ENCODE results near the gene DHTKD1. TPM values are rescaled to one million over a fixed set of nuclear protein-coding genes. Genes with fewer than 3 reads are reported as not detected.

Gene DHTKD1
- total RNA-seq, 1 donor: 30.7 TPM

DNA sequence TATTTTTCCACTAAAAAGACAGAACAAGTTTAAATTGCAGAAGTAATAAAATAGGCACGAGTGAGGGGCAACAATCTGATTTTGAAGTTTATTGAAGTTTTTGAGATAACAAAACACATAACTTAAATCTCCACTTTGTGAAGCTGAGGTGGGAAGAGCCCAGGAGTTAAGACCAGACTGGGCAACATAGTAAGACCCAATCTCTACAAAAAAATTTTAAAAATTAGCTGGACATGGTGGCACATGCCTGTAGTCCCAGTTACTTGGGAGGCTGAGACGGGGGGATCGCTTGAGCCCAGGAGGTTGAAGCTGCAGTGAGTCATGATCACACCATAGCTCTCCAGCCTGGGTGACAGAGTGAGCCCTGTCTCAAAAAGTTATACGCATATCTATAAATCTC lies 37.4 kb upstream of the DHTKD1 start:
- no peak for TF ChIP-seq CTCF (IDR thresholded peaks at IDR 0.05; ENCODE audit: insufficient read depth, low read depth, low read length)
- no peak for DNase-seq (ENCODE audit: low read depth)
- H3K4me3 ChIP-seq (ENCODE audit: low read depth, low read length): no peak overlapping the region

DNA sequence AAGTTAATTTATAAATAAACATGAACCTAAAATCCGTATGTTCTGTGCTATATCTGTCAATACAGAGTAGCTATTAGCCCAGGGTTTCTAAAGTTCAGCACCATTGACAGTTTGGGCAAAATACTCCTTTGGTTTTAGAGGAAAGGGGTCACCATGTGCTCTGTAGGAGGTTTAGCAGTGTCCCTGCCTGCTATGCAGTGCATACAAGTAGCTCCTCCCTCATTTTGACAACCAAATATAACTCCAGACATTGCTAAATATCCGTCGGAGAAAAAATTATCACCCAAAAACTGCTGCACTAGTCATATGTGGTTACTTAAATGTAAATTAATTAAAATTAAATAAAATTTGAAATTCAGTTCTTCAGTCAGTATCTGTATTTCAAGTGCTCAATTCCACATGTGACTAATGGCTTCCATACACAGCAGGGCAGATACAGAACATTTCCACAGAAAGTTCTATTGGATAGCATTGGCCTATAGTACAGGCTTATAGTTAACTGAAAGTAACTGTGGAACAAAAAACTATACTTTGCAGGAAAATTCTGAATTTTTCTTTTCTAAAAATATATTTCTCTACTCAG lies 32.6 kb upstream of the DHTKD1 start:
- TF ChIP-seq CTCF (IDR thresholded peaks at IDR 0.05; ENCODE audit: insufficient read depth, low read depth, low read length): no peak
- no peak overlapping the region for H3K4me3 ChIP-seq (ENCODE audit: low read depth, low read length)
- no peak for DNase-seq (ENCODE audit: low read depth)

DNA sequence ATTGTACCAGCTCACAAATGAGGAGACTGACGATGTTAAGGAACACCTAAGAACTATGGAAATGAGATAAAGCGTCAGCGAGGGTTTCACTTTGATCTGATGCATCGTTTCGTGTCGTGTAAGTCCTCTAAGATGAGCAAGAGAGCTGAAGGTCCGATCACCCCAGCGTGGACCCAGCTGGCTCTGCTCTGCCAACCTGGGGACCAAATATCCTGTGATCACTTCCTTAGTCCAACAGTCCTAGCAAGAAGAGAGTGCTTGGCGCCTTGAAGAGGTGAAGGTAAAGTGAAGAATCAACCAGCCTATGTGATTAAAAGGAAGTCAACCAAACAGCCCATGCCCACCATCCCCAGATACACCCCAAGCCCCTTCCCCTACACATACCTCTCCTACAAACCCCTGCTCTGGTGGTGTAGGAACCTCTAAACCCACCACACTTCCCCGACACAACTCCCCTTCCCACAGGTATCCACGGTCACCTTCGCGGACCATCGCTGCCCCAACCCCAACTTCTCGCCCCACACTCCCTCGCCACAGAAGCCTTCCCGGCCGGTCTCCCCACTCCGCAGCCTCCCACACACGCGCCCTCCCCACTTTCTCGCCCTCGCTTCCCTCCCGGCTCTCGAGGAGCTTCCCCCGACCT lies 26.9 kb upstream of the DHTKD1 start:
- peak; percentile 37 for DNase-seq (ENCODE audit: low read depth)
- peak overlapping the region; percentile 98 for H3K4me3 ChIP-seq (ENCODE audit: low read depth, low read length)
- no peak for TF ChIP-seq CTCF (IDR thresholded peaks at IDR 0.05; ENCODE audit: insufficient read depth, low read depth, low read length)

- no peak for TF ChIP-seq CTCF (IDR thresholded peaks at IDR 0.05; ENCODE audit: insufficient read depth, low read depth, low read length)
- peak; percentile 16 for DNase-seq (ENCODE audit: low read depth)
- peak overlapping the region; percentile 98 for H3K4me3 ChIP-seq (ENCODE audit: low read depth, low read length)
Observed at GRCh38 chr10:12042409-12042796, 26.4 kb upstream of the DHTKD1 start.

DNA sequence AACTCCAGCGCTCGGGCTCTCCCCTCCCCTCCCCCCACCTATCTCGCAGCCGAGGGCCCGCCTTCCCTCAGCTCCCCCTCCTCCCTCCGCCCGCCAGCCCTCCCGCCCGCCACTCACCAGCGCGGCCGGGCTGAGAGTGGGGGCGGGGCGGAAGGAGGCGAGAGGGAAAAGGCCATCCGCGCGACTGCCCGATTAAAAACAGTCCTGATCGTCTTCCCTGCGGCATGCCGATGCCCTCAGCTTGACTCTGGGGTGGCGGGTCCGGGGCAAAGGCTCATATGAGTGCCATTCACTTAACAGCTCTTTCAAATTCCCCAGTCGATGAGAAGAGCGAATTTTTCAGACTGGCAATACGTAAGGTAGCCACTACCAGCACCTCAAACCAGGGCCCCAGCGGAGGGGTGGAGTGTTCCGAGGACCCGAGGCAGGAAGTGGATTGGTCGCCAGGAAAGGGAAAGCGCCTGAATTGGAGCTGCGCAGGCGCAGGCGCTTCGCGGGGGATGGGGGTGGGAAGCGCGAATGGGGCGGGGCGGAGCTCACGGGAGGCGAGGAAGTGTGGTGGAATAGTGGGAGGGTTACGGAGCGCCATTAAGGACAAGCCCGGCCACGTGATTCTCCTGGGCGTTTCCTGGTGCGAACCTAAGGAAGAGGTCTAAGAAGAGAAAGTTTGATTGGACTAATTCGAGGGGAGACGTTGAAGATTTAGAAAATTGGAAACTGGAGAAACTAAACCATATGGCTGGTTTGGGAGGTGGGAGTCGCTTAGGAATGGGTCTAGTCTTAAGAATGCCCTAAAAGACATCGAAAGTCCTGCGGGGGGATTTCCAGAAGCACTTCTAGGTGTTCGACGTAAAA lies 25.7 kb upstream of the DHTKD1 start, which contains the start of gene UPF2:
Gene UPF2, minus strand, starts transcription at position 13 of the 855 bp plus-strand sequence. CDS start 7,386 bp downstream, outside the sequence.
- peak; percentile 99 for DNase-seq (ENCODE audit: low read depth)
- TF ChIP-seq CTCF (IDR thresholded peaks at IDR 0.05; ENCODE audit: insufficient read depth, low read depth, low read length): no peak
- peak within 1 kb of the TSS; percentile 98 for H3K4me3 ChIP-seq (ENCODE audit: low read depth, low read length)

DNA sequence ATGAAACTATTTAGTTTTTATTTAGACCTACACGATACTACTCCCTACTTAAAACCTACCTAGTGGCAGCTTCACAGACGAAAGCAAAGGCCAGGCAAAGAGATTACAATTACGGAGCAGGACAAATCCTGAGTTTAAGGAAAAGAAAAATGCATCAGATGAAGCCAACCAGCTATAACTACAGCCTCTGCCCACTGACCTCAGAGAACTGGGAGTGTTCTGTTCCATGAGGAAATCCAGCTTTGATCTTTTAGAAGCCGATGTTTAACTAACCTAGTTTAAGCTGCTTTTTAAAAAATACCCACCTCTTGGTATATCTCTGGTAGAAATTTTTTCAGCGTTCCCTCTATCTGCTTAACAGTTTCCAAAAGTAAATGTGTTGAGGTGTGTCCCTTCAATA lies 23.2 kb upstream of the DHTKD1 start:
- H3K4me3 ChIP-seq (ENCODE audit: low read depth, low read length): no peak overlapping the region
- TF ChIP-seq CTCF (IDR thresholded peaks at IDR 0.05; ENCODE audit: insufficient read depth, low read depth, low read length): no peak
- no peak for DNase-seq (ENCODE audit: low read depth)

Data from fibroblast of villous mesenchyme (primary cell).